ENCODE data around the gene ADAM12.

Gene ADAM12

DNA sequence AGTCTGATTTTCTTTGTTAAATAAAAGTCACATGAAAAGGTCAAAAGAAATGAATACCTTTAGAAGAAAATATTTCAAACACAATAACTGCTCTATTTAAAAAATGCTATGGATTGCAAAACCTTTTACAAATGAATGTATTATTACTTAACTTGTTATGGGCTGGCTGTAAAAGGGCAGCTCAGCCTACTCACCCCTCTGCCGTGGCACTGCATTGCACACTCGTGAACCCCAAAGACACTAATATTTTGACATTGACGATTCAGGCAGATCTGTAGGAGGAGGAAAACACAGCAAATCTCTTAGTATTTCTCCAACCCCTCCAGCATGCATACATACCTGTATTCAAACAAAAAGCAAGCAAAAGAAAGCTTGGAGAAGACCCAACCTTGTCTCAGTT, 342.4 kb downstream of the ADAM12 start:
- no peaks in the 10 kb centered on the region for H3K9me3 ChIP-seq (replicated peaks; ENCODE audit: insufficient read depth, low read length)
- no peak overlapping the region for H2AFZ ChIP-seq (ENCODE audit: low read length)
- H3K27ac ChIP-seq (ENCODE audit: low read length), result no peak overlapping the region
- no peaks in the 10 kb centered on the region for H3F3A ChIP-seq (ENCODE audit: insufficient read depth, low read length)
- TF ChIP-seq EZH2phosphoT487 (IDR thresholded peaks at IDR 0.05; ENCODE audit: low read length) (no peak), EZH2 (optimal IDR thresholded peaks at IDR 0.05; ENCODE audit: low read depth, low read length) (no peak)
- TF ChIP-seq, protein P1, sequence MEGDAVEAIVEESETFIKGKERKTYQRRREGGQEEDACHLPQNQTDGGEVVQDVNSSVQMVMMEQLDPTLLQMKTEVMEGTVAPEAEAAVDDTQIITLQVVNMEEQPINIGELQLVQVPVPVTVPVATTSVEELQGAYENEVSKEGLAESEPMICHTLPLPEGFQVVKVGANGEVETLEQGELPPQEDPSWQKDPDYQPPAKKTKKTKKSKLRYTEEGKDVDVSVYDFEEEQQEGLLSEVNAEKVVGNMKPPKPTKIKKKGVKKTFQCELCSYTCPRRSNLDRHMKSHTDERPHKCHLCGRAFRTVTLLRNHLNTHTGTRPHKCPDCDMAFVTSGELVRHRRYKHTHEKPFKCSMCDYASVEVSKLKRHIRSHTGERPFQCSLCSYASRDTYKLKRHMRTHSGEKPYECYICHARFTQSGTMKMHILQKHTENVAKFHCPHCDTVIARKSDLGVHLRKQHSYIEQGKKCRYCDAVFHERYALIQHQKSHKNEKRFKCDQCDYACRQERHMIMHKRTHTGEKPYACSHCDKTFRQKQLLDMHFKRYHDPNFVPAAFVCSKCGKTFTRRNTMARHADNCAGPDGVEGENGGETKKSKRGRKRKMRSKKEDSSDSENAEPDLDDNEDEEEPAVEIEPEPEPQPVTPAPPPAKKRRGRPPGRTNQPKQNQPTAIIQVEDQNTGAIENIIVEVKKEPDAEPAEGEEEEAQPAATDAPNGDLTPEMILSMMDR (IDR thresholded peaks at IDR 0.05; ENCODE audit: low read length), result no peak
- H3K36me3 ChIP-seq (replicated peaks; ENCODE audit: insufficient read depth, low read length), result no peaks in the 10 kb centered on the region
- H3K4me1 ChIP-seq (ENCODE audit: low read length), result no peaks in the 10 kb centered on the region
- no peak overlapping the region for H3K4me3 ChIP-seq (ENCODE audit: low read length)
- no peak overlapping the region for H3K9ac ChIP-seq (ENCODE audit: low read length)
- H3K4me2 ChIP-seq (ENCODE audit: low read depth, low read length), result no peak overlapping the region
- H4K20me1 ChIP-seq (ENCODE audit: insufficient read depth, low read length), result no peaks in the 10 kb centered on the region
- no peaks in the 10 kb centered on the region; the same call in 1 of the 2 replicates for H3K27me3 ChIP-seq (replicated peaks; ENCODE audit: insufficient read depth, low read length)
- no peak for DNase-seq
- no peaks in the 10 kb centered on the region for H3K9me2 ChIP-seq (replicated peaks; ENCODE audit: insufficient read depth, low read length)
- no peaks in the 10 kb centered on the region for H3K79me2 ChIP-seq (ENCODE audit: low read length)

DNA sequence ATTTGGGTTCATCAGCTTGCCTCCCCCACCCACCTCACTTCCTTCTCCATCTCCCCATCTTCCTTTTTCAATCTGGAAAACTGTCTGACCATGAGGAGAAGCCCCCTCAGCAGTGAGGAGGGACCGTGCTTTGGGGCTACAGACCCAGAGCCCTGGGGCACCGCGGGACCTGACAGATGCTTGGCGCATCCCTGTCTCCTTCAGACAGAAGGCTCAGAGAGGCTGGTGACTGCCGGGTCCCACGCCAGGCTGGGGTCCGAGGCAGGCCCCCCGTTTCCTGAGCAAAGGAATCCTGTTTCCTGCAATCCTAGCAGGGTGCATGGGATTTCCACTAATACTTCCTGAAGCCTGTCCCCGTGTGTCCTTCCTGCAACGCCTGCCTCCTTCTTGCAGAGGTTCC, 344.9 kb downstream of the ADAM12 start:
- no peak overlapping the region for H3K4me3 ChIP-seq (ENCODE audit: low read length)
- no peaks in the 10 kb centered on the region for H3K79me2 ChIP-seq (ENCODE audit: low read length)
- H3F3A ChIP-seq (ENCODE audit: insufficient read depth, low read length), result no peaks in the 10 kb centered on the region
- no peaks in the 10 kb centered on the region for H3K9me2 ChIP-seq (replicated peaks; ENCODE audit: insufficient read depth, low read length)
- DNase-seq, result no peak
- H3K9me3 ChIP-seq (replicated peaks; ENCODE audit: insufficient read depth, low read length), result no peaks in the 10 kb centered on the region
- H2AFZ ChIP-seq (ENCODE audit: low read length), result no peak overlapping the region
- H3K36me3 ChIP-seq (replicated peaks; ENCODE audit: insufficient read depth, low read length), result no peaks in the 10 kb centered on the region
- no peaks in the 10 kb centered on the region for H3K4me1 ChIP-seq (ENCODE audit: low read length)
- H3K4me2 ChIP-seq (ENCODE audit: low read depth, low read length), result no peak overlapping the region
- H3K27me3 ChIP-seq (replicated peaks; ENCODE audit: insufficient read depth, low read length), result no peaks in the 10 kb centered on the region; the same call in 1 of the 2 replicates
- no peak overlapping the region for H3K9ac ChIP-seq (ENCODE audit: low read length)
- H4K20me1 ChIP-seq (ENCODE audit: insufficient read depth, low read length), result no peaks in the 10 kb centered on the region
- no peak overlapping the region for H3K27ac ChIP-seq (ENCODE audit: low read length)
- no peak for TF ChIP-seq EZH2 (optimal IDR thresholded peaks at IDR 0.05; ENCODE audit: low read depth, low read length)
- TF ChIP-seq EZH2phosphoT487 (IDR thresholded peaks at IDR 0.05; ENCODE audit: low read length), result no peak
- TF ChIP-seq, protein P1 (IDR thresholded peaks at IDR 0.05; ENCODE audit: low read length), result no peak

DNA sequence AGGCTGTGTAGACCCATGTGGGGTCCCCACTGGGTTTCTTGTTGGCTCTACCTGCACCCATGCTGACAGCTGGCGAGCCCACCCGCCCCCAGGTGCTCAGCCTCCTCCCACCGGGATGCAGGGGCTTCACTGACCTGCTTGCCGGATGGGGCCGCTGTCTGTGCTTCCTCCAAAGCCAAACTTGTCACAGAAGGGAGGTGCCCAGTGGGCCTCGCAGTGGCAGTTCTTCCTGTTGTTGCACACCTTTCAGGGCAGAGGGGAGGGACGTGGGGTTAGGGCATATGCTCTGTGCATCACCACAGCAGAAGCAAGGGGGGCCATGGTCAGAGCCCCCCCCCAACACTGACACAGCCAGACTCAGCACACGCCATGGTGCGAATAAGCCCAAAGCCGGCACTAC, 345.4 kb downstream of the ADAM12 start:
- no peaks in the 10 kb centered on the region; the same call in 1 of the 2 replicates for H3K27me3 ChIP-seq (replicated peaks; ENCODE audit: insufficient read depth, low read length)
- no peak overlapping the region for H3K9ac ChIP-seq (ENCODE audit: low read length)
- H3K27ac ChIP-seq (ENCODE audit: low read length), result no peak overlapping the region
- no peaks in the 10 kb centered on the region for H4K20me1 ChIP-seq (ENCODE audit: insufficient read depth, low read length)
- no peak overlapping the region for H3K4me3 ChIP-seq (ENCODE audit: low read length)
- H3K36me3 ChIP-seq (replicated peaks; ENCODE audit: insufficient read depth, low read length), result no peaks in the 10 kb centered on the region
- H3K9me2 ChIP-seq (replicated peaks; ENCODE audit: insufficient read depth, low read length), result no peaks in the 10 kb centered on the region
- H3F3A ChIP-seq (ENCODE audit: insufficient read depth, low read length), result no peaks in the 10 kb centered on the region
- H3K4me1 ChIP-seq (ENCODE audit: low read length), result no peaks in the 10 kb centered on the region
- H2AFZ ChIP-seq (ENCODE audit: low read length), result no peak overlapping the region
- TF ChIP-seq, protein P1 (IDR thresholded peaks at IDR 0.05; ENCODE audit: low read length), result no peak
- TF ChIP-seq EZH2phosphoT487 (IDR thresholded peaks at IDR 0.05; ENCODE audit: low read length) (no peak), EZH2 (optimal IDR thresholded peaks at IDR 0.05; ENCODE audit: low read depth, low read length) (no peak)
- no peak for DNase-seq
- no peaks in the 10 kb centered on the region for H3K79me2 ChIP-seq (ENCODE audit: low read length)
- no peak overlapping the region for H3K4me2 ChIP-seq (ENCODE audit: low read depth, low read length)
- H3K9me3 ChIP-seq (replicated peaks; ENCODE audit: insufficient read depth, low read length), result no peaks in the 10 kb centered on the region
